Measurements from ENCODE around the gene KCNK7.
"Not testable (repeated sequence)": the region's sequence is repeated elsewhere in the genome, so short reads cannot be mapped to it uniquely, and the experiment has no call there.

The KCNK7 gene

DNA sequence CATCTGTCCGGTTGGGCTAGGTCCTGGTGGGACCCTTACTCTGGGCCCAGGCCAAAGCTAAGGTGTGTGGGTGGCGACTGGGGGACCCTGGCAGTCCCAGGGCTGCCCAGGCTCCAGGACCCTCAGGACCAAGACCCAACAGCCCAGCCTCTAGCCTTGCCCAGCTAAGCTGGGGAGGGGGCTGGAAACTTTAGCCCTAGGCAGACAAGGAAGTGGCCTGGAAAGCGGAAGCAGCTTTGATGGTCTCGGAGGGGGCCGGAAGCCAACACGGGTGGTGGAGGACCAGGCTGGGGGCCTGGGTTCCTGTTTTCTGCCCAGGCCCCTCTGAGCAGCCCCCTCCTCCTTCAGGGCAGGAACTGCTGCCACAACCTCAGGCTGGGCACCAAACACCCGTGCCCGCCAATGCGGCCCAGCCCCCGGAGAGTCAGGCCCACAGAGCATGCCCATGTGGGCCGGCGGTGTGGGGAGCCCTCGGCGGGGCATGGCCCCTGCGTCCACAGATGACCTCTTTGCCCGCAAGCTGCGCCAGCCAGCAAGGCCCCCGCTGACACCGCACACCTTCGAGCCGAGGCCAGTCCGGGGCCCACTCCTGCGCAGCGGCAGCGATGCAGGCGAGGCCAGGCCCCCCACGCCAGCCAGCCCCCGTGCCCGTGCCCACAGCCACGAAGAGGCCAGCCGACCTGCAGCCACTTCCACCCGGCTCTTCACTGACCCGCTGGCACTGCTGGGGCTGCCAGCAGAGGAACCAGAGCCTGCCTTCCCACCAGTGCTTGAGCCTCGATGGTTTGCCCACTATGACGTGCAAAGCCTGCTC lies 45.1 kb upstream of the KCNK7 start:
- POLR2A ChIA-PET (ENCODE audit: low non-redundant PET): no interaction called here
- no peak for TF ChIP-seq CTCF (conservative IDR thresholded peaks at IDR 0.05; ENCODE audit: low read depth)
- H3K27ac ChIP-seq: peak overlapping the region; percentile 87
- CTCF ChIA-PET: no interaction called here
- no peak for DNase-seq (ENCODE audit: low spot score)

DNA sequence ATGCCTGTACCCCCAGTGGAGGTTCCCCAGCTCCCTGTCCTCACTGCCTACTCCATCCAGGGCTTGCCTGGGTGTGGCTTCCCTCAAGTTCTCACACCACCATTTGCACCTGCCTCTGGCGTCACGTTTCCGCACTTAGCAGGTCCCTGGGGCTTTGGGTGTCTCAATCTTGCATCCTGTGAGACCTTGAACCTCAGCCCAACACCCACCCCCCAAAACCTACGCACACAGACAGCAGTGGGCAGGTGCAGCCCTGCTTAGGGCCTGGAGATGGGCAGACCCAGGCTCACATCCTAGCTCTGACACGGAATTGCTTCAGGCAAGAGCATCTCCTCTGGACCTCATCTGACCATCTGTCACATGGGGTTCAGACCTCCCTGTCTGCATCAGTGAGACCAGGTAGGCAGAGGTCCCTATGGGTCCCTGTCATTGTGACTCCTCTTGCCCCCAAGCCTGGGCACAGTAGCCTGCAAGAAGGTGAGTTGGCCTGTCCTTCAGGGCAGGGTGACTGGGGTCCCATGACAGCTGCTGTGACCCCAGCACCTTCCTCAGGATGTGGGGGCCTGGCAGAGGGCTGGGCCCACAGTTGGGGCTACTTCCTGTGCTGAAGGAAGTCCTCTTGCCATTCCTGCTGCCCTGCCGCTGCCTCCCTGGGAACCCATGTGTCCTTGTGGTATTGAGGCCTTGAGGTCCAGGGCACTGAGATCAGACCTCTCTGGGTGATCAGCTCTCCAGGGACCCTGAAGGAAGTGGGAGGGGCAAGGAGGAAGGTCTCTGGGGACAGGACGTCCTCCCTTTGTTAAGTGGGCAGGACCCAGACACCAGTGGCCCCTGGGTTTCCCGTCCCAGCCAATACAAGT lies 44.3 kb upstream of the KCNK7 start:
- no peak for TF ChIP-seq CTCF (conservative IDR thresholded peaks at IDR 0.05; ENCODE audit: low read depth)
- ChIA-PET CTCF (no interaction called here), POLR2A (ENCODE audit: low non-redundant PET) (no interaction called here)
- H3K27ac ChIP-seq: peak overlapping the region; percentile 87
- no peak for DNase-seq (ENCODE audit: low spot score)

DNA sequence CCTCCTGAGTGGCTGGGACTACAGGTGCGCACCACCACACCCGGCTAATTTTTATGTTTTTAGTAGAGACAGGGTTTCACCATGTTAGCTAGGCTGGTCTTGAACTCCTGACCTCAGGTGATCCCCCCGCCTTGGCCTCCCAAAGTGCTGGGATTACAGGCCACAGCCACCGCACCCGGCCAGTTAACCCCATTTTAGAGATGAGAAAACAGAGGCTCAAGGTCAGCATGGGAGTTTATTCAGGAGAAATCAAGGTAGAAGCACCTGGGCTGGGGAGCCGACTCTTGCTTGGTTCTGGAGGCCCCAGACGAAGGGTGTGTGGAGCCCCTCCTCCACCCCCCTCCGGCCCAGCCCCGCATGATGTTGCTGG lies 43.6 kb upstream of the KCNK7 start:
- CTCF ChIA-PET: interaction anchor here (0.5 to 1.5 kb wide), 3 partner anchors 15 to 245 kb away, joined by 3 to 5 read pairs (median 4); no protein-coding TSS in a partner anchor
- H3K27ac ChIP-seq: peak overlapping the region; percentile 87
- POLR2A ChIA-PET (ENCODE audit: low non-redundant PET); DNase-seq (ENCODE audit: low spot score): not testable (repeated sequence)

DNA sequence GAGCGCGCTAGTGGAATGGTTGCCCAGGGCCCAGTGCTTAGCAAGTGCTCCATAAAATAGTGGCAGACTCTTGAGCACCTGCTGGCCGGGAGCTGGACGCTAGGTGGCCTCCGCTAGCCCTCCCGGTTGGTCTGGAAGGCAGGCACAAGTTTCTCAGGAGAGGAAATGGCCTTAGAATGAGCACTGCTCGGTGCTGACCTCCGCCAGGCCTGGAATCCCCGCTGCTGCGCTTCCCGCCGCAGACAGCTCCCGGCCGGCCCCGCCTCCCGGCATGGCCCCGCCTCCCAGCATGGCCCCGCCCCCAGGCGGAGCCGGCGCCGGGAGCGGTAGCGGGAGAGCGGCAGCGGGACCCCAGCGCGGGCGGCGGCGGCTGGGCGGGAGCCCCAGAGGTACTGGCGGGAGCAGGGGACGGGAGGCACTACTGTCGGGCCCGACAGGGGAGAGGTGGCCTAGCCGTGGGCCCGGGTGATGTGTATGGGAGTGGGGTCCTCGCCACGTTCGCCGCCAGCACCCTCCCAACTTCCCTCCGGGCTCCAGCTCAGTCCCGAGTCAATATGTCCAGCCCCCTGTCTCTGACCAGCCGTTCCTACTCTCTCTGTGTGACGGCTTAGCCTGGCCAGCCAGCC lies 42.3 kb upstream of the KCNK7 start, which contains the start of gene SIPA1:
Gene SIPA1, plus strand, starts transcription at position 308 of the 626 bp plus-strand sequence. CDS start 2,821 bp downstream, outside the sequence.
- CTCF ChIA-PET: interaction anchor here (0.6 to 1.5 kb wide), 5 partner anchors 9 to 180 kb away, joined by 3 to 9 read pairs (median 5); no protein-coding TSS in a partner anchor
- peak within 1 kb of the TSS; percentile 87 for H3K27ac ChIP-seq
- TF ChIP-seq CTCF (conservative IDR thresholded peaks at IDR 0.05; ENCODE audit: low read depth): no peak; the same call in 1 of the 2 replicates
- DNase-seq (ENCODE audit: low spot score): peak; percentile 74
- POLR2A ChIA-PET (ENCODE audit: low non-redundant PET): interaction anchor here (0.6 to 0.7 kb wide), 3 partner anchors 15 to 141 kb away, joined by 3 read pairs; no protein-coding TSS in a partner anchor

GRCh38 chr11:65637032-65637557 lies 41.5 kb upstream of the KCNK7 start:
- DNase-seq (ENCODE audit: low spot score): no peak
- POLR2A ChIA-PET (ENCODE audit: low non-redundant PET): interaction anchor here (0.7 kb wide), 1 partner anchor 140 kb away, joined by 3 read pairs; no protein-coding TSS in a partner anchor
- CTCF ChIA-PET: interaction anchor here (0.7 kb wide), 1 partner anchor 12 kb away, joined by 4 read pairs; no protein-coding TSS in a partner anchor
- no peak for TF ChIP-seq CTCF (conservative IDR thresholded peaks at IDR 0.05; ENCODE audit: low read depth)
- H3K27ac ChIP-seq: peak overlapping the region; percentile 87

GRCh38 chr11:65636108-65637031 lies 40.8 kb upstream of the KCNK7 start:
- CTCF ChIA-PET: interaction anchor here (0.7 kb wide), 1 partner anchor 11 kb away, joined by 4 read pairs; no protein-coding TSS in a partner anchor
- DNase-seq (ENCODE audit: low spot score): no peak
- no peak for TF ChIP-seq CTCF (conservative IDR thresholded peaks at IDR 0.05; ENCODE audit: low read depth)
- POLR2A ChIA-PET (ENCODE audit: low non-redundant PET): no interaction called here
- peak overlapping the region; percentile 87 for H3K27ac ChIP-seq
